ENCODE measurements around the gene ONECUT3.

GRCh38 chr19:1763648-1764639 is 10.6 kb downstream of the ONECUT3 start:
- TF ChIP-seq TAF1 (IDR thresholded peaks at IDR 0.05; ENCODE audit: borderline replicate concordance, low read depth, low read length) (no peak), POLR2A (IDR thresholded peaks at IDR 0.05; ENCODE audit: low read depth, low read length) (no peak)

All from GM12892 (cell line).